Cardiac muscle cell (in vitro differentiated cells and primary cell): ENCODE data around the gene RABGAP1. TPM values are rescaled to one million over a fixed set of nuclear protein-coding genes. Genes with fewer than 3 reads are reported as not detected.

Experiments
- DNase-seq, 2 donors: peaks; one replicate each; pipeline versions ENCODE4 v3.0.0 to v3.0.0-alpha.2; 2010 to 2017; ENCODE audit warnings: low read depth in 1 of 2, low spot score in 1 of 2
- H3K27ac ChIP-seq: fragments of 200-600 bp; sonication (generic); 2 replicates; pipeline ENCODE4 v1.5.1; 2016
- H3K27me3 ChIP-seq: fragments of 200-600 bp; sonication (generic); 2 replicates; pipeline ENCODE4 v1.6.0; 2016; ENCODE audit warnings: control low read depth
- H3K36me3 ChIP-seq: fragments of 200-600 bp; sonication (generic); 2 replicates; pipeline ENCODE4 v1.5.1; 2016; ENCODE audit warnings: control low read depth
- H3K4me1 ChIP-seq: fragments of 200-600 bp; sonication (generic); 2 replicates; pipeline ENCODE4 v1.8.1; 2017; ENCODE audit warnings: low read depth, mild to moderate bottlenecking, mixed run types
- H3K4me3 ChIP-seq: fragments of 200-600 bp; sonication (generic); 2 replicates; pipeline ENCODE4 v1.5.1; 2016; ENCODE audit warnings: mild to moderate bottlenecking
- H3K9me3 ChIP-seq: fragments of 200-600 bp; sonication (generic); 2 replicates; pipeline ENCODE4 v1.5.1; 2017; ENCODE audit warnings: low read depth, mild to moderate bottlenecking, control low read depth
- CTCF ChIP-seq: IDR thresholded peaks from 2 replicates; pipeline ENCODE4 v1.5.1; 2012; ENCODE audit warnings: low read depth, mild to moderate bottlenecking, low read length
- polyA plus RNA-seq: library from polyadenylated mRNA; unstranded; fragments of >200 nt; fragmentation: Nextera tagmentation; extraction: Ambion mirVana; gene quantifications from 2 replicates; pipeline ENCODE4 v1.2.1, GENCODE V29; 2016
- total RNA-seq: library from RNA; depleted of rRNA; stranded (reverse); fragments of >200 nt; gene quantifications from 2 replicates; pipeline ENCODE4 v1.2.3, GENCODE V29; 2016

The RABGAP1 gene
- total and polyA plus RNA-seq, 2 experiments from 2014 or later, result 37.4 to 44.4 TPM

DNA sequence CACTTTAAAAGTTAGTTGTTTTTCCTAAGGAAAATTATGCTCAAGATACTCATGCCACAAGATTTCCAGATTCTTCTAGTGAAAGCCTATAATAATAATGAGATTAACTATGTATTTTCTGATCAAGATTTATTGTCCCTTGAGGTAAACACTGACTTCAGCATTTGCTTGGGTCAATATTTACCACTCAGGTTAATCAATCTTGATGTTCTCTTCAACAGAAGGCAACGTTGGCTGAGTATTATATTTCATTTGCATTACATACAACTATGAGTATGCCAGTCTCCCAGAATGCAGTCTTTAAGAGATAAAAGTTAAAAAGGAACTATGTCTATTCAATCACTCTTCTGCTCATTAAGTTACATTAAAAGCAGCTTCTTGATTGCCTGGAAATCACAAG lies 208.2 kb downstream of the RABGAP1 start:
- DNase-seq, result no peak
- no peak overlapping the region for H3K4me3 ChIP-seq
- TF ChIP-seq CTCF, result no peak
- no peaks in the 10 kb centered on the region for H3K9me3 ChIP-seq
- no peak overlapping the region for H3K27ac ChIP-seq
- H3K27me3 ChIP-seq, result no peaks in the 10 kb centered on the region
- H3K4me1 ChIP-seq, result no peaks in the 10 kb centered on the region
- peaks cover 8% of the 10 kb centered on the region for H3K36me3 ChIP-seq

DNA sequence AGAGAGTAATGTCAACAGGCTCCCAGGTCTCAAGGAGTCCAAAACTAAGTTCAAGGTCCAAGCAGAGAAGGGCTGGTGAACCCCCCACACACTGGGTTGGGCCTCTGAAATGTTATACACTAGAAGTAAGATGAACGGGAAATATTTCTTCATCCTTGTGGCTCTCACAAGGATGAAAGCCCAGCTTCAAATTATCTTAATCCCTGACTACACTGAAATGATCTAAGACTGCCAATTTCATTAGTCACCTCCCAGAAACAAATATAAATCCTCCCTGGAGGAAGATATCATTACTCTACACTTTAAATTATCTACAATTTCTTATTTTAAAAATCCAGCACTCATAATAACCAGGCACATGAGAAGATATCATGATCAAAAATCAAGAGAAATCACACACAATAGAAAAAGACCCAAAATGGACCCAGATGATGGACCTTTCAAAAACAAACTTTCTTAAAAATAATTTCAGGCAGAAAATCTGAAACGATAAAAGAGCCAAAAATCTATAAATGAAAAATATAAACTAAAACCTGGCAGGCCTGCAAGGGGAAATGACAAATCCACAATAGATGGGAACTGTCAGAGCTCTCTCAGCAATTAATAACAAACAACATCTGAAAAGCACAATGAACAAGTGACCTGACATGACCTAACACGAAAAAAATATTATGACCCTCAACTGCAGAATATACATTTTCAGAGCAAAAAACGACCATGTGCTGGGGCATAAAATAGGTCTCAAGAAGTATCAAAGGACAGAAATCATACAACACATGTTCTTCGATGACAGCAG lies 210.1 kb downstream of the RABGAP1 start:
- no peaks in the 10 kb centered on the region for H3K27me3 ChIP-seq
- no peaks in the 10 kb centered on the region for H3K4me1 ChIP-seq
- no peak overlapping the region for H3K27ac ChIP-seq
- no peak for TF ChIP-seq CTCF
- peaks cover 8% of the 10 kb centered on the region for H3K36me3 ChIP-seq
- peak in 1 of 2 donors; percentile 13 for DNase-seq
- no peak overlapping the region for H3K4me3 ChIP-seq
- H3K9me3 ChIP-seq, result no peaks in the 10 kb centered on the region

Other genes starting within 250 kb of the RABGAP1 start
- gene OR1L4, start 217.0 kb upstream of the RABGAP1 start, total RNA-seq, result not detected in 2 replicates
- gene OR1L4, start 217.0 kb upstream of the RABGAP1 start, polyA plus RNA-seq, result not detected in 2 replicates
- not detected in 2 replicates for gene OR1L6, start 198.7 kb upstream of the RABGAP1 start, total RNA-seq
- 0.56 TPM in 1 of 2 replicates, not detected in the other for gene OR1L6, start 198.7 kb upstream of the RABGAP1 start, polyA plus RNA-seq
- not detected in 2 replicates for gene OR5C1, start 152.1 kb upstream of the RABGAP1 start, total RNA-seq
- gene OR5C1, start 152.1 kb upstream of the RABGAP1 start, polyA plus RNA-seq, result not detected in 2 replicates
- gene OR1K1, start 140.9 kb upstream of the RABGAP1 start, total RNA-seq, result not detected in 2 replicates
- 0.20 and 0.44 TPM in 2 replicates for gene OR1K1, start 140.9 kb upstream of the RABGAP1 start, polyA plus RNA-seq
- gene PDCL, start 112.4 kb upstream of the RABGAP1 start, total RNA-seq, result 17.4 and 20.8 TPM in 2 replicates
- 14.2 and 15.3 TPM in 2 replicates for gene PDCL, start 112.4 kb upstream of the RABGAP1 start, polyA plus RNA-seq
- gene RC3H2, start 35.7 kb upstream of the RABGAP1 start, total RNA-seq, result 48.9 and 57.7 TPM in 2 replicates
- 31.1 and 37.7 TPM in 2 replicates for gene RC3H2, start 35.7 kb upstream of the RABGAP1 start, polyA plus RNA-seq
- gene ZBTB6, start 27.7 kb upstream of the RABGAP1 start, total RNA-seq, result 5.4 and 6.0 TPM in 2 replicates
- gene ZBTB6, start 27.7 kb upstream of the RABGAP1 start, polyA plus RNA-seq, result 2.5 and 4.5 TPM in 2 replicates
- gene ZBTB26, start 9.5 kb upstream of the RABGAP1 start, total RNA-seq, result 5.0 and 8.1 TPM in 2 replicates
- gene ZBTB26, start 9.5 kb upstream of the RABGAP1 start, polyA plus RNA-seq, result 3.3 and 10.0 TPM in 2 replicates
- 0.21 and 1.0 TPM in 2 replicates for gene GPR21, start 92.6 kb downstream of the RABGAP1 start, total RNA-seq
- gene GPR21, start 92.6 kb downstream of the RABGAP1 start, polyA plus RNA-seq, result not detected in 2 replicates